Bronchial epithelial cell (primary cell): Measurements from ENCODE around the gene CCL16. TPM values are rescaled to one million over a fixed set of nuclear protein-coding genes. Genes with fewer than 3 reads are reported as not detected.
"Not testable (repeated sequence)": the region's sequence is repeated elsewhere in the genome, so short reads cannot be mapped to it uniquely, and the experiment has no call there.

Experiments used
- DNase-seq: peaks from one replicate; pipeline ENCODE4 v3.0.0-alpha.2; 2010; ENCODE audit warnings: low read depth
- FAIRE-seq: peaks from 2 replicates; lab custom pipeline; 2011; peaks lifted over from hg19 to GRCh38; lab: Jason Lieb, UNC
- H3K27me3 ChIP-seq: 2 replicates; pipeline ENCODE4 v1.5.1; 2011; ENCODE audit warnings: low read length; ENCODE audit not compliant: control insufficient read depth, insufficient read depth
- H3K36me3 ChIP-seq: 2 replicates; pipeline ENCODE4 v1.5.1; 2011; ENCODE audit warnings: low read length; ENCODE audit not compliant: control insufficient read depth, insufficient read depth
- H3K4me3 ChIP-seq: 2 replicates; pipeline ENCODE4 v1.5.1; 2011; ENCODE audit warnings: mild to moderate bottlenecking, low read depth, low read length, control low read depth
- CTCF ChIP-seq: IDR thresholded peaks from 2 replicates; pipeline ENCODE4 v1.5.1; 2011; ENCODE audit warnings: mild to moderate bottlenecking, moderate library complexity, low read length, control low read depth, inconsistent platforms; ENCODE audit not compliant: insufficient read depth, severe bottlenecking
- total RNA-seq: library from RNA; depleted of rRNA; stranded (reverse); fragments of >200 nt; gene quantifications from 2 replicates; pipeline ENCODE4 v1.2.1, GENCODE V29; 2014

The CCL16 gene
- total RNA-seq, 1 donor from 2014 or later: not detected

- Histone ChIP-seq H3K27me3 (no peaks in the 10 kb centered on the region), H3K4me3 (no peak overlapping the region), H3K36me3 (no peaks in the 10 kb centered on the region)
- TF ChIP-seq CTCF: no peak
- FAIRE-seq (no peak), DNase-seq (no peak)
Measured at GRCh38 chr17:35944151-35944550, 37.1 kb downstream of the CCL16 start.

- FAIRE-seq (no peak), DNase-seq (no peak)
- no peak for TF ChIP-seq CTCF
Measured at GRCh38 chr17:35943537-35943936, 37.8 kb downstream of the CCL16 start, which contains the start of gene LYZL6. LYZL6 (minus strand) TSS chr17:35943713; CDS start chr17:35939356, 4,357 bp downstream.

GRCh38 chr17:35942588-35943186 is 38.6 kb downstream of the CCL16 start:
- DNase-seq (no peak), FAIRE-seq (no peak)
- no peak overlapping the region for H3K4me3 ChIP-seq
- no peak for TF ChIP-seq CTCF
- no peaks in the 10 kb centered on the region for H3K27me3 ChIP-seq
- H3K36me3 ChIP-seq: no peaks in the 10 kb centered on the region

More at GRCh38 chr17:35943537-35943936, 37.8 kb downstream of the CCL16 start, which contains the start of gene LYZL6:
- H3K27me3 ChIP-seq: no peaks in the 10 kb centered on the region
- H3K4me3 ChIP-seq: no peak within 1 kb of the TSS
- H3K36me3 ChIP-seq: no peaks in the 10 kb centered on the region

- H3K4me3 ChIP-seq, FAIRE-seq, DNase-seq, H3K27me3 ChIP-seq, H3K36me3 ChIP-seq: not testable (repeated sequence)
Measured at GRCh38 chr17:35938492-35938891, 42.8 kb downstream of the CCL16 start.

GRCh38 chr17:35936063-35936462 is 45.2 kb downstream of the CCL16 start:
- FAIRE-seq (no peak), DNase-seq (no peak)
- H3K27me3 ChIP-seq: no peaks in the 10 kb centered on the region
- H3K36me3 ChIP-seq: no peaks in the 10 kb centered on the region
- H3K4me3 ChIP-seq: no peak overlapping the region
- TF ChIP-seq CTCF: no peak

- H3K4me3 ChIP-seq: no peak overlapping the region
- DNase-seq: no peak
- no peaks in the 10 kb centered on the region for H3K27me3 ChIP-seq
- FAIRE-seq: no peak
- no peak for TF ChIP-seq CTCF
- no peaks in the 10 kb centered on the region for H3K36me3 ChIP-seq
Measured at GRCh38 chr17:35934760-35935159, 46.5 kb downstream of the CCL16 start.
